Measurements from ENCODE around the gene PROS1. TPM values are rescaled to one million over a fixed set of nuclear protein-coding genes. Genes with fewer than 3 reads are reported as not detected.

The PROS1 gene
- total RNA-seq, 4 donors from 2014 or later = 29.3 to 91.1 (median 42.1) TPM

DNA sequence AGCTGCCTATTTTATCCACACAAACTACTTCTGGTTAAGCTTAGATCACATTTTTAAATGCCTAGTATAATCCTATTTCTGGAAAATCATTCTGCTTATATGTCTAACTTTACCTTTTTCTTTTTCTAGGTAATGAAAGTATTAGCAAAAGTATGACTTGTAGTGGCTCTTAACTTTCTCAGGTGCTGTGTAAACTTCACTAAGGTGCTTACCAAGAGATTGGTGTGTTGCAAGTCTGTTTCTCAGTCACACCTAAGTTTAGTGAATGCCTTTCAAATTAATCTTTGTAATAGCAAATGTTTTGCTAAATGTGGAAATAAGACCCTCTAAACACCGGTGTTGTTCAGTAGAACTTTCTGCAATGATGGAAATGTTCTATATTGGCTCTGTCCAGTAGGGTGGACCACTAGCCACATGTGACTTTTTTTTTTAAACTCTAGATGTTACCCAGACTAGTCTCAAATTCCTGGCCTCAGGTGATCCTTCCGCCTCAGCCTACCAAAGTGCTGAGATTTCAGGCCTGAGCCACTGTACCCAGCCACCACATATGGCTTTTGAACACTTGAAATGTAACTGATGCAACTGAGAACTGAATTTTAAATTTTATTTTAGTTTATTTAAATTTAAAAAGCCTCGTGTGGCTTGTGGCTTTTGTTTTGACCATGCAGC is 28.3 kb upstream of the PROS1 start:
- Histone ChIP-seq H3K27me3 (no peaks in the 10 kb centered on the region), H3K9me3 (no peaks in the 10 kb centered on the region), H3K4me3 (no peak overlapping the region), H3K36me3 (peaks cover 0 to 8% of the 10 kb centered on the region in 2 donors), H3K4me1 (peaks cover 0 to 28% (median 0%) of the 10 kb centered on the region in 3 donors), H3K27ac (peak overlapping the region in 1 of 4 donors; percentile 20)
- 64 to 75% methylated on average over 3 of the region's 3 CpGs for WGBS, 2 donors (ENCODE audit: low coverage in 1 of 2)
- TF ChIP-seq POLR2AphosphoS5 (IDR thresholded peaks at IDR 0.05) = no peak
- no peak for TF ChIP-seq POLR2A (IDR thresholded peaks at IDR 0.05)
- TF ChIP-seq EP300 (IDR thresholded peaks at IDR 0.05) = no peak
- TF ChIP-seq, protein P1, sequence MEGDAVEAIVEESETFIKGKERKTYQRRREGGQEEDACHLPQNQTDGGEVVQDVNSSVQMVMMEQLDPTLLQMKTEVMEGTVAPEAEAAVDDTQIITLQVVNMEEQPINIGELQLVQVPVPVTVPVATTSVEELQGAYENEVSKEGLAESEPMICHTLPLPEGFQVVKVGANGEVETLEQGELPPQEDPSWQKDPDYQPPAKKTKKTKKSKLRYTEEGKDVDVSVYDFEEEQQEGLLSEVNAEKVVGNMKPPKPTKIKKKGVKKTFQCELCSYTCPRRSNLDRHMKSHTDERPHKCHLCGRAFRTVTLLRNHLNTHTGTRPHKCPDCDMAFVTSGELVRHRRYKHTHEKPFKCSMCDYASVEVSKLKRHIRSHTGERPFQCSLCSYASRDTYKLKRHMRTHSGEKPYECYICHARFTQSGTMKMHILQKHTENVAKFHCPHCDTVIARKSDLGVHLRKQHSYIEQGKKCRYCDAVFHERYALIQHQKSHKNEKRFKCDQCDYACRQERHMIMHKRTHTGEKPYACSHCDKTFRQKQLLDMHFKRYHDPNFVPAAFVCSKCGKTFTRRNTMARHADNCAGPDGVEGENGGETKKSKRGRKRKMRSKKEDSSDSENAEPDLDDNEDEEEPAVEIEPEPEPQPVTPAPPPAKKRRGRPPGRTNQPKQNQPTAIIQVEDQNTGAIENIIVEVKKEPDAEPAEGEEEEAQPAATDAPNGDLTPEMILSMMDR (IDR thresholded peaks at IDR 0.05) = no peak
- ATAC-seq = no peak

DNA sequence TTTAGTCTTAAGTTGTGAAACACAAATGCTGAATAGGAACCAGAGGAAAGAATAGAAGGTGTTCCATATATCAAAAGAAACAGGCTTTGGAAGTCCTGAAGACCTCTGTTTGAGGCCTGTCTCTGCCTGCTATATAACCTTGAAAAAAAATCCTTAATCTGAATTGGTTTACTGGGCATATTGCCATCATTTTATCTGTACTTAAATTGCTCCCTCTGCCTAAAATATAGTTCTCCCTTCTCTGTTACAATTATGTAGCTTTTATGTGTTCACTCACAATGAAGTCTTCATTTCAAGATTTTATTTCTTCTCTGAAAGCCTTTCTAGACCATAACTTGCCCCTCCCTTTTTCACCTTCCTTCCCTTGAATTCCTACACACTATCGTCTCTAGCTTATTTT is 27.5 kb upstream of the PROS1 start:
- H3K4me3 ChIP-seq = no peak overlapping the region
- TF ChIP-seq POLR2A (IDR thresholded peaks at IDR 0.05) (no peak), POLR2AphosphoS5 (IDR thresholded peaks at IDR 0.05) (no peak), EP300 (IDR thresholded peaks at IDR 0.05) (no peak)
- TF ChIP-seq, protein P1 (IDR thresholded peaks at IDR 0.05) = no peak
- H3K36me3 ChIP-seq = peaks cover 0 to 14% of the 10 kb centered on the region in 2 donors
- H3K27me3 ChIP-seq = no peaks in the 10 kb centered on the region
- no peak for ATAC-seq
- H3K9me3 ChIP-seq = no peaks in the 10 kb centered on the region
- no peak overlapping the region for H3K27ac ChIP-seq
- WGBS, 2 donors (ENCODE audit: low coverage in 1 of 2) = 65 to 78% methylated on average over 1 of the region's 1 CpG
- peaks cover 0 to 23% (median 0%) of the 10 kb centered on the region in 3 donors for H3K4me1 ChIP-seq

DNA sequence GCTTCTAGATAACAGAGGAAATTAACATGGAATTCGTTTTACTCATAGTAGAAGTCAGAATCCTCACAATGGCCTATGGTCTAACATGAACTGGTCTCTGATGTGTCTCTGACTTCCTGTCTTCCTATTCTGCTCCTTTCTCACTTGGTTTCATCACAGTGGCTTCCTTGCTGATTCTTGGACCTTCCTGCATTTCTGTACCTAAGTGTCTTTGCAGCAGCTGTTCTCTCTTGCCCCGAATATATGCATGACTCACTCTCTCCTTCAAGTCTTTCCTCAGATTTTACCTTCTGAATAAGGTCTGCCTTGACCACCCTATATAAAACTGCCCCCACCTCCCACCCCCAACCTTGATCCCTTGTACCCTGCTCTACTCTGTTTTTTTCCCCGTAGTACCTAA is 20.4 kb upstream of the PROS1 start:
- no peak for ATAC-seq
- TF ChIP-seq, protein P1 (IDR thresholded peaks at IDR 0.05) = no peak
- no peak for TF ChIP-seq EP300 (IDR thresholded peaks at IDR 0.05)
- TF ChIP-seq POLR2A (IDR thresholded peaks at IDR 0.05) = no peak
- no peak for TF ChIP-seq POLR2AphosphoS5 (IDR thresholded peaks at IDR 0.05)
- no peak overlapping the region for H3K27ac ChIP-seq
- WGBS, 2 donors (ENCODE audit: low coverage in 1 of 2) = 85 to 94% methylated on average over 2 to 3 of the region's 3 CpGs
- no peaks in the 10 kb centered on the region for H3K27me3 ChIP-seq
- H3K36me3 ChIP-seq = peaks cover 0 to 14% of the 10 kb centered on the region in 2 donors
- H3K4me1 ChIP-seq = no peaks in the 10 kb centered on the region
- no peak overlapping the region for H3K4me3 ChIP-seq
- no peaks in the 10 kb centered on the region for H3K9me3 ChIP-seq

DNA sequence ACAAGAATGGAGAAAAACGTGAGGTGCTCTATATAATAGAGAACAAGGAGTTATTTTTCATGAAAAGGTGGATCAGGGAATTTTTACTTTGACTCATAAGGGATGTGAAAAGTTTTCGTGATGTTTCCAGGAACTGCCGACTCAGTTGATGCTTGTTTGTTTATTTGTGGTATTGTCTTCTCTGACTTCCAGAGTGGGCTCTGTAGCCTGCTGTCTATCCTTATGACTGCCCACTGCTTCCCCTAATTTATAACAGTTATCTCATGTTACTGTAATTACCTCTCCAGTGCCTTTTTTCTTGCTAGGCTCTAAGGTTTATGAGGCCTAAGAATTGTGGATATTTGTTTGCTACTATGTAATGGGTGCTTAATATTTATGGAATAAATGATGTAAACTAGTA is 18.5 kb upstream of the PROS1 start:
- TF ChIP-seq EP300 (IDR thresholded peaks at IDR 0.05) = no peak
- no peak for TF ChIP-seq POLR2AphosphoS5 (IDR thresholded peaks at IDR 0.05)
- TF ChIP-seq, protein P1 (IDR thresholded peaks at IDR 0.05) = no peak
- no peak for TF ChIP-seq POLR2A (IDR thresholded peaks at IDR 0.05)
- no peaks in the 10 kb centered on the region for H3K4me1 ChIP-seq
- 84 to 88% methylated on average over 3 of the region's 3 CpGs for WGBS, 2 donors (ENCODE audit: low coverage in 1 of 2)
- H3K9me3 ChIP-seq = no peaks in the 10 kb centered on the region
- peaks cover 0 to 9% of the 10 kb centered on the region in 2 donors for H3K36me3 ChIP-seq
- H3K4me3 ChIP-seq = no peak overlapping the region
- H3K27ac ChIP-seq = no peak overlapping the region
- no peak for ATAC-seq
- H3K27me3 ChIP-seq = no peaks in the 10 kb centered on the region

DNA sequence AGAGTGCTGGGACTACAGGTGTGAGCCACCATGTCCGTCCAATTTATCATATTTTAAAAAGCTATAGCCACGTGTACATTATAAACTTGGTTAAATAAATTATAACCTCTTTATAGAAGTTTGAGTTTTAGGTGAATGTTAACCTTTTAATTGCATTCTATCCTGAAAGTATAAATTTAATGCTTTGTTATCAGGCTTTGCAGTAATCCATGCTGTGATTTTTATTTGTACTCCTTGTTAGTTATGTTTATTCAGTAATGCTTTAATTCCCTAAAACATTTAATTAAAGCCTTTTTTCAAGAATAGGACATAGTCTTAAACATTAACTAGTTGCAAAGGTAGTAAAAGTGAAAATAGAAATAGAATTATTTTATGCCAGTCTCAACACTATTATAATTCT is 17.9 kb upstream of the PROS1 start:
- Histone ChIP-seq H3K4me3 (no peak overlapping the region), H3K4me1 (no peaks in the 10 kb centered on the region), H3K9me3 (no peaks in the 10 kb centered on the region), H3K27me3 (no peaks in the 10 kb centered on the region), H3K27ac (no peak overlapping the region), H3K36me3 (peaks cover 0 to 3% of the 10 kb centered on the region in 2 donors)
- 46 to 64% methylated on average over 2 of the region's 2 CpGs for WGBS, 2 donors (ENCODE audit: low coverage in 1 of 2)
- no peak for TF ChIP-seq POLR2AphosphoS5 (IDR thresholded peaks at IDR 0.05)
- no peak for TF ChIP-seq POLR2A (IDR thresholded peaks at IDR 0.05)
- no peak for TF ChIP-seq EP300 (IDR thresholded peaks at IDR 0.05)
- ATAC-seq = no peak

All from gastroesophageal sphincter (tissue), 4 donors.